Stimulated activated CD4-positive, alpha-beta T cell treated with anti-CD3 and anti-CD28 coated beads, Interleukin-12 subunit alpha, Interleukin-12 subunit beta, amount 100 ng/mL, for 4 hours (primary cell): ENCODE measurements around the gene TPRG1.
A peak's percentile ranks its signal among the peaks of the same experiment; 100 is the strongest.
"Not testable (repeated sequence)": the region's sequence is repeated elsewhere in the genome, so short reads cannot be mapped to it uniquely, and the experiment has no call there.

Experiments
- DNase-seq: peaks from one replicate; pipeline ENCODE4 v3.0.0-alpha.2; 2020

TPRG1 gene

DNA sequence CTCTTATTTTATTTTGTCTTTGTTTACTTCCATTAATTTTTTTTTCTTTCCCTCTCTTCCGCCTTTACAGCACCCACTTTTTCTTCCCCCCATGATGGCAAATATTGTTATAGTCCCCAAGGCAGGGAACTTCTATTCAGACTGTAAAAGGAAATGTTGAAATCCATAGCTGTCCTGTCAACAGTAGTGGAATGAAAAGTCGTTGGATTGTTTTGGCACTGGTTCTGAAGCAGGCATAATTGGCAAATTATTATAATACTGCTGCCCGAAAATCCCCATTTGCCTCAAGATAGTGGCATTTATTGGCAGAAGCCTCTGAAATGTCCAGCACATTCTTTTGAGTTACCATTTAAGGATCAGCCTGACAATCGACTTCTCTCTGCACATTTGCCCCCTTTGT, 150.6 kb downstream of the TPRG1 start:
- DNase-seq = no peak

GRCh38 chr3:189324538-189325138, 152.9 kb downstream of the TPRG1 start:
- DNase-seq = peak; percentile 56

DNA sequence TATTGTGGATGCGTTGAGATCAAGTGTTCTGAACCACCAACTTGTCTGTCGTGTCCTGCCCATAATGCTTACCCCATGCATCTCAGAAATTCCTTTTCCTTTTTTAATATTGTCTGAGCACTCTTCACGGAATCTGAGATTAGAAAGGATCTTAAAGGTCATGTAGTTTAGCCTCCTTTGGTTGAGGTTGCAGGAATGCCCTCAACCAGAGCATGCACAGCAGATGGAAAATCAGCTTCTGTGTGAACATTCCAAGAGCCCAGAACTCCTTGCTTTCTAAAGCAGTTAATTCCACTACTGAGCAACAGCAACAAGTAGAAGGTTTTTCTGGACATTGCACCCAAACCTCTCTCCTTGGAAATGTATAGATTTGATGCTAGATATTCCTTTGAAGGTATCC, 153.7 kb downstream of the TPRG1 start:
- no peak for DNase-seq

DNA sequence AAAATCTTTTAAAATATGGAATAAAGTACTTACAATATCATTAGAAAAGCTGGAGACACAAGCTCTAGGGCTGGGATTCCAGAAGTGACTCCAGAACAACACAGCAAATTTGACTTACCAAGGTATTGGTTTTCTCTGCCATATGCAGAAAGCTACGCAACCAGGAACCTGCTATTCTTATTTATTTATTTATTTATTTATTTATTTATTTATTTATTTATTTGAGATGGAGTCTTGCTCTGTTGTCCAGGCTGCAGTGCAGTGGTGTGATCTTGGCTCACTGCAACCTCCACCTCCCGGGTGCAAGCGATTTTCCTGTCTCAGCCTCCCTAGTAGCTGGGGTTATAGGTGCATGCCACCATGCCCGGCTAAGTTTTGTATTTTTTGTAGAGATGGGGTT, 157.9 kb downstream of the TPRG1 start:
- DNase-seq = not testable (repeated sequence)

DNA sequence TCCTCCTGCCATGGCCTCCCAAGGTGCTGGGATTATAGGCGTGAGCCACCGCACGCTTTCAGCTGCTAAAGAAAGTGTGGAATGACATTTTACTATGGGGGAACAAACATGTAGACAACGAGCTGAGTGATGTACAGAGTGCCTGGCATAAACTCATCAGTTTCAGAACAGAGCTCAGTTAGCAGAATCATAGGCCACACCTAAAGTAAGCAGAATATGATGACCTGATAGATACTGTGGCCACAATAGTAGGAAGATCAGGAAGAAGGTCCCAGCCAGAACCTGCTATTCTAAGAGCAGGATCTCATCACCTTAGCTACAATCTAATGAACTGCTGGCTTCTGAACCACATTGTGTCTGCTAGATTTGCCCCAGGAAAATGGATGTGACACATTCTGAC, 158.3 kb downstream of the TPRG1 start:
- DNase-seq = no peak

DNA sequence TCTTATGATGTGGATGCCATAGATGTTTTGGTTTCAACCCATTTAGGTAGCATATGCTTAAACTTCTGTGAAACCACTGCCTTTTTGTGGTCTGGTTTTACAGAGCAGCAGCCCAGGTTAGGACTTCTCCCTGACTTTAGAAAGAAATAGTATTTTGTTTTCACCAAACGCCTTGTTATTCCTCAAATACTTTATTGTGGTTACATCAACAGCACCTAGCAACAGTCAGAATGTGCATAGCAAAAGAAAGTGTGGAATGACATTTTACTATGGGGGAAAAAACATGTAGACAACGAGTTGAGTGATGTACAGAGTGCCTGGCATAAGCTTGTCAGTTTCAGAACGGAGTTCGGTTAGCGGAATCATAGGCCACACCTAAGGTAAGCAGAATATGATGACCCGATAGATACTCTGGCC, 159.2 kb downstream of the TPRG1 start:
- DNase-seq = no peak

- no peak for DNase-seq
These were observed 162.5 kb downstream of the TPRG1 start for GRCh38 chr3:189334064-189334920.

DNA sequence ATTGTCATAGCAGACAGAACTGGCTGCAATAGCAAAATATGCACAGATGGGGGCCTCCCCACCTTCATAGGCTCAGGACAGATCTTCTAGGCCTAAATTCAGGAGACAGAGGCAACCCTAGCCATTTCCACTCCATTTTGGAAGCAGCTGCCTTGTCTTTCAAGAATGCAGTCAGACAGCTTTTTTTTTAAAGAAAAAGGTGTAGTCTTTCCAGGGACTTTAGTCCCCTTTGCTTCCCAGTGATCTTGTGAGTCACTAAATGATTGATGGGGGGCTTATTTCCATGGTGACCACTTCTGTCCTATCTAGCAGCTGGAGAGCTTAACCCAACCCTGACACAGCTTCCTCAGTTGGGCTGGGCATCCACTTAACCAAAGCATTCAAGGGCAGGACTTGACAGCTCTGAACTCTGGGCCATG, 165.9 kb downstream of the TPRG1 start:
- no peak for DNase-seq

GRCh38 chr3:189338366-189338765, 166.6 kb downstream of the TPRG1 start:
- no peak for DNase-seq

GRCh38 chr3:189339996-189340395, 168.2 kb downstream of the TPRG1 start:
- DNase-seq = no peak

DNA sequence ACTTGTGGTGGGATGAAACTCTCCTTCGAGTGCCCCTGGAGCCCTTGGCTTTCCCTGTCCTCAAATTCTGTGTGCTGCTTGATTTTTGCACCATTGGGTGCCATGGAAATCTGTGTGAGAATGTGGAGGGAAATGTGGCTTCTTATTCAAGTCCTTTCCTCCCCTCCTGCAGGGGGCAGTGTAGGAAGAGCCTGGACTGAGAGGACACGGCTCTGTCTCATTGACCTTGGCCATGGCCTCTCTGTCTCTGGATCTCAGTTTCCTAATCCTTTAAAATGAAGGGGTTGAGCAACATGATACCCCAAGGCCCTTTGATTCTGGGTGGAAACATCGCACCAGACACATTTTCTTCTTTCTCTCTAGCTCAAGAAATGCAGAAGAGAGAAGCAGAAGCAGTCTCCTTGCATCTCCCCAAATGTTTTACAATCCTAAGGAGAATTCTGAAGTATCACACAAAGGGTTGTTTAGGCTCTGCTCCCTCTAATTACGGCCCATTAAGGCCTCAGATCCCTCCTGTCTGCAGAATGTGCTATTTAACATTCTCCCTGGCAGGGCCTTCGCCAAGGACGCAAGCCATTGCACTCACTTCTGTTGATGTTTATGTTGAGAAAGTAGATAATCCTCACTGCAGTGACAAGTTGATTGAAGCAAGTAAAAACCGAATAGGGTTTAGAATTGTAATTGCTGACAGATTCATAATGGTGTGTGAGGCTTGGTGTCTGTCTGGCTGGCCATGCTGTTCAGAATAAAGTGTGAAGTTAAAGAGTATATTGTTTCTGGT, 169.1 kb downstream of the TPRG1 start:
- no peak for DNase-seq

- no peak for DNase-seq
These were observed 171.0 kb downstream of the TPRG1 start for GRCh38 chr3:189342811-189343210.

- DNase-seq = no peak
These were observed 173.2 kb downstream of the TPRG1 start for GRCh38 chr3:189344996-189345395.

- DNase-seq = no peak
These were observed 178.0 kb downstream of the TPRG1 start for GRCh38 chr3:189349772-189350171.

GRCh38 chr3:189353318-189353965, 181.7 kb downstream of the TPRG1 start:
- no peak for DNase-seq

DNA sequence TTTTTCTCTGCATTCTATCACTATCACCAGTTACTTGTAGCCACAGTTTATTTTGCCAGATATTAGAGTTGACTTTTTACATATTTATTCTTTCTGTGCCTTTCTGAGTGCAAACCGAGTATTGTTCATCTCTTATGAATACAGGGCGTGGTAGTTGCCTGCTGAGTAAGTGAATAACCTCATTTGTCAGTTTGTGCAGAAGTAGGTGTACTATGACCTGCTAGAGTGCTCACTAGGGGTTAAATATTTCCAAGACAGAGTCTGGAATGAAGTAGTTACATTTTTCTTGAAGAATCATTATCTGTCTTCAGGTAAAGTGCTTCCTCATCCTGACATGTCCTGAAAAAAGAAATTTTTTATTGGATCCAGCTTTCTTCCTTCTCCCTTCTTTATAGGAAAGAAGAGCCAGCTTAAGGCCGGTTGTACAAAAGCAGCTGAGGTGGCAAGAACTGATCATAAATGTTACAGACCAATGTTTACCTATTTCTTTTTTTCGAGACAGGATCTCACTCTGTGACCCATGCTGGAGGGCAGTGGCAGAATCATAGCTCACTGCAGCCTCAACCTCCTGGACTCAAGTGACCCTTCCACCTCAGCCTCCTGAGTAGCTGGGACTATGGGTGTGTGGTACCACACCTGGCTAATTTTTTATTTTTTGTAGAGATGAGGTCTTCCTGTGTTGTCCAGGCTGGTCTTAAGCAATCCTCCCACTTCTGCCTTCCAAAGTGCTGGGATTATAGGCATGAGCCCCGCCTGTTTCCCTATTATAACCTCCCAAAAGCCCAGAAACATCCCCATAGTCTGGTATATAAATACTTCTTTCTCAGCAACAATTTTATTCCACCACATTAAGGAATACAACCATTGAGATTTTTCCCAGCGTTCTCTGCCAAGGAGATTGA, 182.5 kb downstream of the TPRG1 start:
- DNase-seq = no peak

DNA sequence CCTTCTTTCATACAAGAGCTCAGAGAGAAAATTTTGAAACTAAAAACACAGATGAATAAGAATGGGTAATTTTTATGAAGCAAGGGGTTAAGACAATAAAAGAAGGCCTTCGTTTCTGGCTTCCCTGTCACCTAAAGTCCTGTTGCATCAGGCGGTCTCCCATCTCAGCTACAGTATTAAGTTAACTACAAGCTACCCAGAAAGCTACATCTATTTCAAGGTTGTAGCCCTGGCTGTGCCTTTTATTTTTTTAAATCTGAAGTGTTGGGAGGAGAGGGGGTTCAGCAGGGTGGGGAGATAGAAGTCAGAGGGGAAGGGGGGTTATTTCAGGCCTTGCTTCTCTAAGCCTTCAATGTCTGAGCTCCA, 183.3 kb downstream of the TPRG1 start:
- DNase-seq = no peak

DNA sequence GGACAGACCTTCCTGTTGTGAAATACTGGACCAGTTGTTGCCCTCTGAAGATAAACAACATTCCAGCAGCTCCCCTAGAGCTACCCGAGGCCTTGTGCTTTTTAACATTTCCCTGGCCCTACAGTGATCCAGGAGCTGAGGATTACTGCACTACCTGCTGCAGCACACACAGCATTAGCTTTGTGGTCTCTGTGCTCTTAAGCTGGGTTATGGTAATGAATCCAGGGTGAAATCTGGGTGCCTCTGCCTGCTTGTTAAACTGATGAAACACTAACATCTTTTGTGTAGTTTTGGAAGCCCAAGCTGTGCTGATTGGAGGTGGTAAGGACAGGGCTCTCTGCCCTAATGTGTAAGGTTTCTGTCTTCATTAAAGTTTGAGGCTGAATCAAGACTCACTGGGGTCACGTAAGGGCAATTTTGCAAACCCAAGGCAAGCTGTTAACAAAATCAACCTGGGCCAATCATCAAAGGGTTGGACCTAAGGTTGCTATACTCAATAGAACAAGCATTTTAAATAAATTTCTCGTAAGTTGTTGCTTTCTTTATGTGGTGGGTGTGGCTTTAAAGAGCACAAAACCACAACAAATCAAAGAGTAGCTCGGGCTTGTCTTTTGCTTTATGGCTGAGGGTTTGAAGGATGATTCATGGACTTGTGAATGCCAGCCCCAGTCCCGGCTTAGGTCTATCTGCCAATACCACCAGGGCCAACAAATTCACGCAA, 183.9 kb downstream of the TPRG1 start:
- peak; percentile 15 for DNase-seq

DNA sequence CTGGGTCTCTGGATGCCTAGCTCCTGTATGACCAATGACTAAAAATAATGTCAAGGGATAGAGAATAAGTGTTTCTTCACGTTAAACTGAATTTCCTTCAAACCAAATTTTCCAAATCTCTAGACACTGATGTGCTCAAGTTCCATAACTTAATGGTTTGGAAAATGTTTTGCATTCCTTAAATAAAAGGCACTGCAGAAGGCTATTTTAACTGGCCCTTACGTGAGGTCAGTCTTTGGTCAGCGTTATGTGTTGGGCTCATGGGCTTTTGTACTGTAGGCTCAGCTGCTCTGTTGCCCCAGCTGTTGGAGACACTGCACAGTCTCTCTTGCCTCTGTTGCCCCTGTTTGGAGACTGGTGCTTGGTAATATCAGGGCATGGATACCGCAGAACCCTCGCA, 188.5 kb downstream of the TPRG1 start:
- no peak for DNase-seq

DNA sequence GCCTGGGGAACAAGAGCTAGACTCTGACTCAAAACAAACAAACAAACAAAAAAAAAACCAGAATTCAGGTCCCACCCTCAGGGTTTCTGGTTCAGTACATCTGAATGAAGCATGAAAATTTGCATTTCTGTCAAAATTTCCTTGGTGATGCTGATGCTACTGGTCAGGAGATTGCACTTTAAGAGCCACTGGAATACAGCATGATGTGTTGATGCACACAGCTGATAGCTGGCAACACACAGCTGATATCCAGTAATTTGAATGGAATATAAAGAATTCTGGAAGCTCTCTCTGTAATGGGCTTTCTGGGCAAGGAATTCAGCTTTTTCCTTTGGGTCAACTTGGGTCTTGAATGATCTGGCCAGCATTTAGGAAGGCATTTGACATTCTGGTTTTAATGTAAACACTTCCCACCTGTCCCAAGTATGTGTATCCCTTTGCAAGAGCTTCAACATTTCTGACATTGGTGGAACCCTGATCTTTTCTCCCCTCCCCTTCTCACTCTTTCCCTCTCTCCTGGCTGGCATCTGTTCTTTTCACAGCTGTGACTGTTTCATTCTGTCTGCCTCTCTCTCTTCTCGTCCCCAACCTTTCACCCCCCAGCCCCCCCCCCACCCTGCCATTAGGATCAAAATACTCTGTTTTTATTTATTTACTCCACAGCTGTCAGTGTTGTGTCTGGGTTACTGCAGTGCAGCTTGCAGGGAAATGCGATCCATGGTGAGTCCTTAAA, 189.5 kb downstream of the TPRG1 start:
- no peak for DNase-seq
